Heart left ventricle (tissue), 13 donors: ENCODE results near the gene BCAR1.

Experiments
- POLR2A ChIP-seq, 2 donors: fragments of 450-650 bp; IDR thresholded peaks; one replicate each; pipeline ENCODE4 v1.6.1; 2017; ENCODE audit warnings: antibody characterized with exemption in 2 of 2, mild to moderate bottlenecking in 2 of 2, moderate library complexity in 2 of 2
- TF ChIP-seq, protein P1 (sequence below), 12 donors: fragments of 200-600 bp; sonication (generic) in 4 of 12; IDR thresholded peaks; one replicate each; pipeline versions ENCODE4 v1.5.0 to v1.8.0; 2018 to 2022; ENCODE audit warnings: antibody characterized with exemption in 12 of 12, mild to moderate bottlenecking in 5 of 12
- donor health status: ischemic (EF 13 %, LVEDD 7.1; RV severe dilation, severe dysfunction).
- donor health status: DM: no; HTN: yes; CAD: no.
- donor health status: DM: no; HTN: no; CAD: no.
- donor health status: ischemic (EF 25% LVEDD 6.9; RV normal size, moderate dysfunction).
- donor health status: ischemic (EF 25% LVEDD 5.7; RV mildly dilated, moderate dysfunction).
- donor health status: ischemic (EF 35%, LVEDD 5.7; RV mildly dilated, moderate dysfunction).
- donor health status: nonischemic (EF 11% LVEDD 7.7; RV severe dilation, severe dysfunction).
- donor health status: DM: yes; HTN: yes; CAD: no.
- donor health status: PGD.
- donor health status: ischemic (EF 29% LVEDD 5.4; RV normal size, mild dysfunction).
- donor health status: nonischemic (EF 23%, LVEDD 6.1; RV moderate dilation, normal function).

DNA sequence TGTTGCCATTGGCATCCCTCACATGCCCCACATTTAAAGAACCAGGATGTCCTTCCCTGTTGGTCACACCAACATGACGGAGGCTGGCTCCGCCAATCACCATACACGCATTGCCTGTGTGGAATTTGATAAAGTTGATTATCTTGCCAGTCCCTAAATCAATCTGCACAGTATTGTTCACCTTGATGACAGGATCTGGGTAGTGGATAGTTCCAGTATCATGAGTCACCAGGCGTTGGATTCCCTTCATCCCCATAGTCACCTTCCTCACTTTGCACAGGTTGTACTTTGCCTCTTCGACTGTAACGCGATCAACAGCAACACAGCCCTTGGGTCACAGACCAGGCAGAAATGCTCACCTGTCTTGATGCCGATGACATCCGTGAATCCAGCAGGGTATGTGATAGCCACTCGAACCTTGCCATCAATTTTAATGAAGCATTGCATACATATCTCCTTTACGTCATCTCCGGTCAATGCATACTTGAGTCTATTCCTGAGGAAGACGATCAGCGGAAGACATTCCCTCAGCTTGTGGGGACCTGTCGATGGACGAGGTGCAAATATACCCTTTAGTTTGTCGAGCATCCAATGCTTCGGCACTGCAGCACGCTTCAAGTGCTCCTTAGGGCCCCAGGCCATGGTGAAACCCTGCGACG, 58.7 kb downstream of the BCAR1 start:
- no peak for TF ChIP-seq POLR2A (IDR thresholded peaks at IDR 0.05)
- TF ChIP-seq, protein P1, sequence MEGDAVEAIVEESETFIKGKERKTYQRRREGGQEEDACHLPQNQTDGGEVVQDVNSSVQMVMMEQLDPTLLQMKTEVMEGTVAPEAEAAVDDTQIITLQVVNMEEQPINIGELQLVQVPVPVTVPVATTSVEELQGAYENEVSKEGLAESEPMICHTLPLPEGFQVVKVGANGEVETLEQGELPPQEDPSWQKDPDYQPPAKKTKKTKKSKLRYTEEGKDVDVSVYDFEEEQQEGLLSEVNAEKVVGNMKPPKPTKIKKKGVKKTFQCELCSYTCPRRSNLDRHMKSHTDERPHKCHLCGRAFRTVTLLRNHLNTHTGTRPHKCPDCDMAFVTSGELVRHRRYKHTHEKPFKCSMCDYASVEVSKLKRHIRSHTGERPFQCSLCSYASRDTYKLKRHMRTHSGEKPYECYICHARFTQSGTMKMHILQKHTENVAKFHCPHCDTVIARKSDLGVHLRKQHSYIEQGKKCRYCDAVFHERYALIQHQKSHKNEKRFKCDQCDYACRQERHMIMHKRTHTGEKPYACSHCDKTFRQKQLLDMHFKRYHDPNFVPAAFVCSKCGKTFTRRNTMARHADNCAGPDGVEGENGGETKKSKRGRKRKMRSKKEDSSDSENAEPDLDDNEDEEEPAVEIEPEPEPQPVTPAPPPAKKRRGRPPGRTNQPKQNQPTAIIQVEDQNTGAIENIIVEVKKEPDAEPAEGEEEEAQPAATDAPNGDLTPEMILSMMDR (IDR thresholded peaks at IDR 0.05), result no peak
